ENCODE data around the gene CREBRF.
"Not testable (repeated sequence)": the region's sequence is repeated elsewhere in the genome, so short reads cannot be mapped to it uniquely, and the experiment has no call there.

Gene CREBRF

GRCh38 chr5:173099461-173099860, 43.3 kb downstream of the CREBRF start:
- no peaks in the 10 kb centered on the region for H3K27me3 ChIP-seq (ENCODE audit: control insufficient read depth in 5 of 5, insufficient read depth in 4 of 5, low read length in 5 of 5)
- peaks cover 0 to 13% (median 4%) of the 10 kb centered on the region in 5 donors for H3K4me1 ChIP-seq (ENCODE audit: control insufficient read depth in 5 of 5, insufficient read depth in 5 of 5, low read length in 5 of 5)
- H3K9me3 ChIP-seq (ENCODE audit: control insufficient read depth in 5 of 5, low read length in 5 of 5): peaks cover 0 to 6% (median 0%) of the 10 kb centered on the region in 5 donors

GRCh38 chr5:173101245-173101644, 45.1 kb downstream of the CREBRF start:
- Histone ChIP-seq H3K36me3 (ENCODE audit: control insufficient read depth in 5 of 5, insufficient read depth in 5 of 5, low read length in 5 of 5) (peaks cover 0 to 8% (median 0%) of the 10 kb centered on the region in 5 donors), H3K27me3 (ENCODE audit: control insufficient read depth in 5 of 5, insufficient read depth in 4 of 5, low read length in 5 of 5) (no peaks in the 10 kb centered on the region), H3K9me3 (ENCODE audit: control insufficient read depth in 5 of 5, low read length in 5 of 5) (peaks cover 0 to 6% (median 0%) of the 10 kb centered on the region in 5 donors), H3K27ac (ENCODE audit: low read depth, low read length) (no peak overlapping the region), H3K4me1 (ENCODE audit: control insufficient read depth in 5 of 5, insufficient read depth in 5 of 5, low read length in 5 of 5) (peaks cover 0 to 10% (median 4%) of the 10 kb centered on the region in 5 donors), H3K9ac (ENCODE audit: low read length in 5 of 5) (no peak overlapping the region), H3K4me3 (ENCODE audit: low read depth in 1 of 5, low read length in 5 of 5) (no peak overlapping the region)

More at GRCh38 chr5:173099461-173099860, 43.3 kb downstream of the CREBRF start:
- Histone ChIP-seq H3K27ac (ENCODE audit: low read depth, low read length) (no peak overlapping the region), H3K4me3 (ENCODE audit: low read depth in 1 of 5, low read length in 5 of 5) (no peak overlapping the region), H3K36me3 (ENCODE audit: control insufficient read depth in 5 of 5, insufficient read depth in 5 of 5, low read length in 5 of 5) (peaks cover 0 to 8% (median 0%) of the 10 kb centered on the region in 5 donors), H3K9ac (ENCODE audit: low read length in 5 of 5) (no peak overlapping the region)

- no peak overlapping the region for H3K4me3 ChIP-seq (ENCODE audit: low read depth in 1 of 5, low read length in 5 of 5)
- peaks cover 0 to 8% (median 2%) of the 10 kb centered on the region in 5 donors for H3K36me3 ChIP-seq (ENCODE audit: control insufficient read depth in 5 of 5, insufficient read depth in 5 of 5, low read length in 5 of 5)
- H3K27me3 ChIP-seq (ENCODE audit: control insufficient read depth in 5 of 5, insufficient read depth in 4 of 5, low read length in 5 of 5): no peaks in the 10 kb centered on the region
- H3K9me3 ChIP-seq (ENCODE audit: control insufficient read depth in 5 of 5, low read length in 5 of 5): peaks cover 0 to 6% (median 0%) of the 10 kb centered on the region in 5 donors
- H3K9ac ChIP-seq (ENCODE audit: low read length in 5 of 5): no peak overlapping the region
- H3K27ac ChIP-seq (ENCODE audit: low read depth, low read length): no peak overlapping the region
- peaks cover 0 to 8% (median 4%) of the 10 kb centered on the region in 5 donors for H3K4me1 ChIP-seq (ENCODE audit: control insufficient read depth in 5 of 5, insufficient read depth in 5 of 5, low read length in 5 of 5)
Measured at GRCh38 chr5:173103411-173103810, 47.3 kb downstream of the CREBRF start.

- Histone ChIP-seq H3K27me3 (ENCODE audit: control insufficient read depth in 5 of 5, insufficient read depth in 4 of 5, low read length in 5 of 5) (no peaks in the 10 kb centered on the region), H3K9ac (ENCODE audit: low read length in 5 of 5) (no peak overlapping the region), H3K9me3 (ENCODE audit: control insufficient read depth in 5 of 5, low read length in 5 of 5) (no peaks in the 10 kb centered on the region), H3K4me1 (ENCODE audit: control insufficient read depth in 5 of 5, insufficient read depth in 5 of 5, low read length in 5 of 5) (no peaks in the 10 kb centered on the region), H3K36me3 (ENCODE audit: control insufficient read depth in 5 of 5, insufficient read depth in 5 of 5, low read length in 5 of 5) (peaks cover 40 to 50% (median 42%) of the 10 kb centered on the region in 5 donors), H3K4me3 (ENCODE audit: low read depth in 1 of 5, low read length in 5 of 5) (no peak overlapping the region), H3K27ac (ENCODE audit: low read depth, low read length) (no peak overlapping the region)
Measured at GRCh38 chr5:173108914-173109313, 52.8 kb downstream of the CREBRF start.

- Histone ChIP-seq H3K9ac (ENCODE audit: low read length in 5 of 5) (no peak overlapping the region), H3K9me3 (ENCODE audit: control insufficient read depth in 5 of 5, low read length in 5 of 5) (no peaks in the 10 kb centered on the region)
Measured at GRCh38 chr5:173114536-173114935, 58.4 kb downstream of the CREBRF start.

GRCh38 chr5:173119719-173120118, 63.6 kb downstream of the CREBRF start:
- peaks cover 0 to 3% (median 0%) of the 10 kb centered on the region in 5 donors for H3K9me3 ChIP-seq (ENCODE audit: control insufficient read depth in 5 of 5, low read length in 5 of 5)
- H3K4me1 ChIP-seq (ENCODE audit: control insufficient read depth in 5 of 5, insufficient read depth in 5 of 5, low read length in 5 of 5): no peaks in the 10 kb centered on the region
- H3K4me3 ChIP-seq (ENCODE audit: low read depth in 1 of 5, low read length in 5 of 5): no peak overlapping the region
- no peak overlapping the region for H3K9ac ChIP-seq (ENCODE audit: low read length in 5 of 5)
- H3K27ac ChIP-seq (ENCODE audit: low read depth, low read length): no peak overlapping the region
- H3K36me3 ChIP-seq (ENCODE audit: control insufficient read depth in 5 of 5, insufficient read depth in 5 of 5, low read length in 5 of 5): peaks cover 13 to 40% (median 19%) of the 10 kb centered on the region in 5 donors
- H3K27me3 ChIP-seq (ENCODE audit: control insufficient read depth in 5 of 5, insufficient read depth in 4 of 5, low read length in 5 of 5): no peaks in the 10 kb centered on the region

More at GRCh38 chr5:173114536-173114935, 58.4 kb downstream of the CREBRF start:
- Histone ChIP-seq H3K4me3 (ENCODE audit: low read depth in 1 of 5, low read length in 5 of 5) (no peak overlapping the region), H3K27ac (ENCODE audit: low read depth, low read length) (no peak overlapping the region), H3K36me3 (ENCODE audit: control insufficient read depth in 5 of 5, insufficient read depth in 5 of 5, low read length in 5 of 5) (peaks cover 35 to 67% (median 46%) of the 10 kb centered on the region in 5 donors), H3K4me1 (ENCODE audit: control insufficient read depth in 5 of 5, insufficient read depth in 5 of 5, low read length in 5 of 5) (no peaks in the 10 kb centered on the region), H3K27me3 (ENCODE audit: control insufficient read depth in 5 of 5, insufficient read depth in 4 of 5, low read length in 5 of 5) (no peaks in the 10 kb centered on the region)

GRCh38 chr5:173123416-173123815, 67.3 kb downstream of the CREBRF start:
- peaks cover 13 to 42% (median 26%) of the 10 kb centered on the region in 5 donors for H3K36me3 ChIP-seq (ENCODE audit: control insufficient read depth in 5 of 5, insufficient read depth in 5 of 5, low read length in 5 of 5)
- H3K27ac ChIP-seq (ENCODE audit: low read depth, low read length): no peak overlapping the region
- no peak overlapping the region for H3K4me3 ChIP-seq (ENCODE audit: low read depth in 1 of 5, low read length in 5 of 5)
- H3K4me1 ChIP-seq (ENCODE audit: control insufficient read depth in 5 of 5, insufficient read depth in 5 of 5, low read length in 5 of 5): no peaks in the 10 kb centered on the region
- peaks cover 0 to 3% (median 0%) of the 10 kb centered on the region in 5 donors for H3K9me3 ChIP-seq (ENCODE audit: control insufficient read depth in 5 of 5, low read length in 5 of 5)
- no peak overlapping the region for H3K9ac ChIP-seq (ENCODE audit: low read length in 5 of 5)
- no peaks in the 10 kb centered on the region for H3K27me3 ChIP-seq (ENCODE audit: control insufficient read depth in 5 of 5, insufficient read depth in 4 of 5, low read length in 5 of 5)

- not testable (repeated sequence) for H3K9me3 ChIP-seq (ENCODE audit: control insufficient read depth in 5 of 5, low read length in 5 of 5); H3K27ac ChIP-seq (ENCODE audit: low read depth, low read length); H3K4me1 ChIP-seq (ENCODE audit: control insufficient read depth in 5 of 5, insufficient read depth in 5 of 5, low read length in 5 of 5); H3K9ac ChIP-seq (ENCODE audit: low read length in 5 of 5); H3K4me3 ChIP-seq (ENCODE audit: low read depth in 1 of 5, low read length in 5 of 5); H3K27me3 ChIP-seq (ENCODE audit: control insufficient read depth in 5 of 5, insufficient read depth in 4 of 5, low read length in 5 of 5)
- peaks cover 15 to 31% (median 26%) of the 10 kb centered on the region in 5 donors for H3K36me3 ChIP-seq (ENCODE audit: control insufficient read depth in 5 of 5, insufficient read depth in 5 of 5, low read length in 5 of 5)
Measured at GRCh38 chr5:173132166-173132565, 76.0 kb downstream of the CREBRF start.

- Histone ChIP-seq H3K4me3 (ENCODE audit: low read depth in 1 of 5, low read length in 5 of 5) (no peak overlapping the region), H3K27me3 (ENCODE audit: control insufficient read depth in 5 of 5, insufficient read depth in 4 of 5, low read length in 5 of 5) (no peaks in the 10 kb centered on the region), H3K9me3 (ENCODE audit: control insufficient read depth in 5 of 5, low read length in 5 of 5) (no peaks in the 10 kb centered on the region), H3K27ac (ENCODE audit: low read depth, low read length) (no peak overlapping the region), H3K36me3 (ENCODE audit: control insufficient read depth in 5 of 5, insufficient read depth in 5 of 5, low read length in 5 of 5) (peaks cover 3 to 25% (median 12%) of the 10 kb centered on the region in 5 donors), H3K9ac (ENCODE audit: low read length in 5 of 5) (no peak overlapping the region), H3K4me1 (ENCODE audit: control insufficient read depth in 5 of 5, insufficient read depth in 5 of 5, low read length in 5 of 5) (no peaks in the 10 kb centered on the region)
Measured at GRCh38 chr5:173138707-173139106, 82.6 kb downstream of the CREBRF start.

GRCh38 chr5:173139631-173140030, 83.5 kb downstream of the CREBRF start:
- Histone ChIP-seq H3K36me3 (ENCODE audit: control insufficient read depth in 5 of 5, insufficient read depth in 5 of 5, low read length in 5 of 5) (peaks cover 3 to 21% (median 10%) of the 10 kb centered on the region in 5 donors), H3K4me3 (ENCODE audit: low read depth in 1 of 5, low read length in 5 of 5) (no peak overlapping the region), H3K27ac (ENCODE audit: low read depth, low read length) (no peak overlapping the region), H3K9me3 (ENCODE audit: control insufficient read depth in 5 of 5, low read length in 5 of 5) (no peaks in the 10 kb centered on the region), H3K9ac (ENCODE audit: low read length in 5 of 5) (no peak overlapping the region), H3K4me1 (ENCODE audit: control insufficient read depth in 5 of 5, insufficient read depth in 5 of 5, low read length in 5 of 5) (peaks cover 0 to 2% (median 0%) of the 10 kb centered on the region in 5 donors), H3K27me3 (ENCODE audit: control insufficient read depth in 5 of 5, insufficient read depth in 4 of 5, low read length in 5 of 5) (no peaks in the 10 kb centered on the region)

All from subcutaneous abdominal adipose tissue (tissue), 5 donors.